ENCODE data around the gene C14orf39. TPM values are rescaled to one million over a fixed set of nuclear protein-coding genes. Genes with fewer than 3 reads are reported as not detected.

C14orf39 gene
- total RNA-seq: 8.5 TPM

GRCh38 chr14:60485598-60486251 is at the start of gene C14orf39:
Gene C14orf39 (minus strand): TSS chr14:60486063. CDS start chr14:60485078, 985 bp downstream.

GRCh38 chr14:60508707-60509437 is 23.0 kb upstream of the C14orf39 start, which contains the start of gene SIX6:
Gene SIX6 (plus strand): TSS chr14:60509146. CDS start chr14:60509399, 253 bp downstream.

Other genes with a start within 250 kb of the C14orf39 start
- 121 TPM for gene PPM1A, start 236.8 kb downstream of the C14orf39 start, total RNA-seq
- gene SIX6, start 23.1 kb upstream of the C14orf39 start, total RNA-seq: 44.8 TPM
- gene SIX1, start 163.4 kb upstream of the C14orf39 start, total RNA-seq: 11.8 TPM
- gene SIX4, start 238.3 kb upstream of the C14orf39 start, total RNA-seq: 9.4 TPM
- 90.1 TPM for gene MNAT1, start 248.7 kb upstream of the C14orf39 start, total RNA-seq

Data from camera-type eye (tissue), 1 donor.